ENCODE measurements around the gene SECISBP2.

DNA sequence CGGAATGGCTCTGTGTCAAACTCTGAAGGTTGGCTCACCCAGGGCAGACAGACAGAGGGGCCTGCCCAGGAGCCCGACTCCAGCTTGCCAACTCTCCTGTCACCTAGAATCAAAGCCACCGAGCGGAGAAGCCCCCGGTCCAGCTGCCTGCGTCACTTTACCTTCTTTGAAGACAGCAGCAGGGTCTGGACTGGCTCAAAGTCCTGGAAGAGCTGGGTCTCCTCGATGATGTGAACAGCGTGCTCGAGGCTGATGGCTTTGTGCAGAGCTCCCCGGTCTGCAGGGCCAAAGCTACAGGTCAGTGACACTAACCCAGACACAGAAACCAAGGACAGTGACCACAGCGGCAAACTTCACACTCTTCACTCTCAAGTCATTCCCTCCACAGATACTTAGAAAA is 67.9 kb downstream of the SECISBP2 start:
- TF ChIP-seq, protein P1, sequence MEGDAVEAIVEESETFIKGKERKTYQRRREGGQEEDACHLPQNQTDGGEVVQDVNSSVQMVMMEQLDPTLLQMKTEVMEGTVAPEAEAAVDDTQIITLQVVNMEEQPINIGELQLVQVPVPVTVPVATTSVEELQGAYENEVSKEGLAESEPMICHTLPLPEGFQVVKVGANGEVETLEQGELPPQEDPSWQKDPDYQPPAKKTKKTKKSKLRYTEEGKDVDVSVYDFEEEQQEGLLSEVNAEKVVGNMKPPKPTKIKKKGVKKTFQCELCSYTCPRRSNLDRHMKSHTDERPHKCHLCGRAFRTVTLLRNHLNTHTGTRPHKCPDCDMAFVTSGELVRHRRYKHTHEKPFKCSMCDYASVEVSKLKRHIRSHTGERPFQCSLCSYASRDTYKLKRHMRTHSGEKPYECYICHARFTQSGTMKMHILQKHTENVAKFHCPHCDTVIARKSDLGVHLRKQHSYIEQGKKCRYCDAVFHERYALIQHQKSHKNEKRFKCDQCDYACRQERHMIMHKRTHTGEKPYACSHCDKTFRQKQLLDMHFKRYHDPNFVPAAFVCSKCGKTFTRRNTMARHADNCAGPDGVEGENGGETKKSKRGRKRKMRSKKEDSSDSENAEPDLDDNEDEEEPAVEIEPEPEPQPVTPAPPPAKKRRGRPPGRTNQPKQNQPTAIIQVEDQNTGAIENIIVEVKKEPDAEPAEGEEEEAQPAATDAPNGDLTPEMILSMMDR (IDR thresholded peaks at IDR 0.05; ENCODE audit: low read depth, low read length): no peak
- no peak for TF ChIP-seq MAX (IDR thresholded peaks at IDR 0.05; ENCODE audit: low read depth, low read length)
- no peak for TF ChIP-seq POLR2A (IDR thresholded peaks at IDR 0.05; ENCODE audit: extremely low read depth, insufficient read length)

Data from NB4 (cell line).